Measurements from ENCODE around the gene OLA1.

The OLA1 gene

DNA sequence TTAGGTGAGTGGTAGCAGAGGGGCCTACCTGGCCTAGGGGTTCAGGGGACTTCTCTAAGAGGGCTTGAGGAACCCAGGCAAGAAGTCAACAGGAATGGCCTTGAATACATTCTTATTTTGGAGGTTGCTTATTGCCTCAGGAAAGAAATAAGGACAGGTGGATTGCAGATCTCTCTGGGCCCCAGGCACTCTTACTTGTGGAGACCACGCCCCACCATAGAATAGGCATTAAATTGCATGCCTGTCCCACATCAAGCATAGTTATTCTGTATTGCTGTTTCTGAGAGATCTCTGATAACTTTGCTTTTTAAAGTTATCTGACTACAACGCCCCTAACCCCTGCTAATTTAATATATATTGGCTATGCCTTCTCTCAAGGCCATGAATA is 215.2 kb downstream of the OLA1 start:
- no peaks in the 10 kb centered on the region for H3F3A ChIP-seq (ENCODE audit: control insufficient read depth, insufficient read depth)
- H3K9me2 ChIP-seq (replicated peaks; ENCODE audit: control insufficient read depth, low read length): no peaks in the 10 kb centered on the region
- H3K36me3 ChIP-seq (ENCODE audit: control insufficient read depth, low read length): no peaks in the 10 kb centered on the region
- H3K79me2 ChIP-seq (ENCODE audit: control insufficient read depth, low read length): no peaks in the 10 kb centered on the region
- no peaks in the 10 kb centered on the region for H3K9me3 ChIP-seq (ENCODE audit: control insufficient read depth, insufficient read depth, low read length)
- no peak overlapping the region for H3K27ac ChIP-seq (ENCODE audit: low read depth, low read length)
- no peaks in the 10 kb centered on the region for H3K4me1 ChIP-seq (ENCODE audit: control insufficient read depth, low read length)
- H4K20me1 ChIP-seq (ENCODE audit: control insufficient read depth, insufficient read depth, low read depth, low read length): no peaks in the 10 kb centered on the region
- no peak overlapping the region for H3K4me3 ChIP-seq (ENCODE audit: low read length)
- H3K27me3 ChIP-seq (ENCODE audit: control insufficient read depth, low read length): no peaks in the 10 kb centered on the region
- H3K4me2 ChIP-seq (ENCODE audit: low read length): no peak overlapping the region
- TF ChIP-seq, protein P1, sequence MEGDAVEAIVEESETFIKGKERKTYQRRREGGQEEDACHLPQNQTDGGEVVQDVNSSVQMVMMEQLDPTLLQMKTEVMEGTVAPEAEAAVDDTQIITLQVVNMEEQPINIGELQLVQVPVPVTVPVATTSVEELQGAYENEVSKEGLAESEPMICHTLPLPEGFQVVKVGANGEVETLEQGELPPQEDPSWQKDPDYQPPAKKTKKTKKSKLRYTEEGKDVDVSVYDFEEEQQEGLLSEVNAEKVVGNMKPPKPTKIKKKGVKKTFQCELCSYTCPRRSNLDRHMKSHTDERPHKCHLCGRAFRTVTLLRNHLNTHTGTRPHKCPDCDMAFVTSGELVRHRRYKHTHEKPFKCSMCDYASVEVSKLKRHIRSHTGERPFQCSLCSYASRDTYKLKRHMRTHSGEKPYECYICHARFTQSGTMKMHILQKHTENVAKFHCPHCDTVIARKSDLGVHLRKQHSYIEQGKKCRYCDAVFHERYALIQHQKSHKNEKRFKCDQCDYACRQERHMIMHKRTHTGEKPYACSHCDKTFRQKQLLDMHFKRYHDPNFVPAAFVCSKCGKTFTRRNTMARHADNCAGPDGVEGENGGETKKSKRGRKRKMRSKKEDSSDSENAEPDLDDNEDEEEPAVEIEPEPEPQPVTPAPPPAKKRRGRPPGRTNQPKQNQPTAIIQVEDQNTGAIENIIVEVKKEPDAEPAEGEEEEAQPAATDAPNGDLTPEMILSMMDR (IDR thresholded peaks at IDR 0.05; ENCODE audit: low read depth, low read length, poor library complexity, severe bottlenecking): no peak
- TF ChIP-seq EZH2phosphoT487 (IDR thresholded peaks at IDR 0.05; ENCODE audit: borderline replicate concordance, low read length): no peak

DNA sequence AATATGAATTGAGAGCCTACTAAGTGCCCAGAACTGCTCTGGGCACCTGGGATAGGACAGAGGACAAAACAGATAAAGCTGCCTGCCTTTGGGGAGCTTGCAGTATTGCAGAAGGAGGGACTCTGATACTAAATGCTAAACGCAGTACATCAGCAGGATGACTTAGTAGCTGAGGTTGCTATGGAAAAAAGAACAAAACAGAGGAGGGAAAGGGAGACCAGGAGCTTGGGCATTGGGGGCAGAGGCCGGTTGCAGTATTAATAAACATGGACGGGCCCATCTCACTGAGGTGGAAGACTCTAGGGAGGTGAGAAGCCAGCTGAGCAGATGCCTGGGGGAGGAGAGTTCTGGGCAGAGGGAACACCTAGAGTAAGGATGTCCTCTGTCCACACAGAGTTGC is 217.1 kb downstream of the OLA1 start:
- Histone ChIP-seq H3K9me3 (ENCODE audit: control insufficient read depth, insufficient read depth, low read length) (no peaks in the 10 kb centered on the region), H3K4me2 (ENCODE audit: low read length) (no peak overlapping the region), H3K79me2 (ENCODE audit: control insufficient read depth, low read length) (no peaks in the 10 kb centered on the region), H3K27me3 (ENCODE audit: control insufficient read depth, low read length) (no peaks in the 10 kb centered on the region), H3K9me2 (replicated peaks; ENCODE audit: control insufficient read depth, low read length) (no peaks in the 10 kb centered on the region), H3F3A (ENCODE audit: control insufficient read depth, insufficient read depth) (no peaks in the 10 kb centered on the region), H3K4me1 (ENCODE audit: control insufficient read depth, low read length) (no peaks in the 10 kb centered on the region), H3K36me3 (ENCODE audit: control insufficient read depth, low read length) (no peaks in the 10 kb centered on the region), H4K20me1 (ENCODE audit: control insufficient read depth, insufficient read depth, low read depth, low read length) (no peaks in the 10 kb centered on the region), H3K27ac (ENCODE audit: low read depth, low read length) (no peak overlapping the region), H3K4me3 (ENCODE audit: low read length) (no peak overlapping the region)
- TF ChIP-seq, protein P1 (IDR thresholded peaks at IDR 0.05; ENCODE audit: low read depth, low read length, poor library complexity, severe bottlenecking): no peak
- no peak for TF ChIP-seq EZH2phosphoT487 (IDR thresholded peaks at IDR 0.05; ENCODE audit: borderline replicate concordance, low read length)

DNA sequence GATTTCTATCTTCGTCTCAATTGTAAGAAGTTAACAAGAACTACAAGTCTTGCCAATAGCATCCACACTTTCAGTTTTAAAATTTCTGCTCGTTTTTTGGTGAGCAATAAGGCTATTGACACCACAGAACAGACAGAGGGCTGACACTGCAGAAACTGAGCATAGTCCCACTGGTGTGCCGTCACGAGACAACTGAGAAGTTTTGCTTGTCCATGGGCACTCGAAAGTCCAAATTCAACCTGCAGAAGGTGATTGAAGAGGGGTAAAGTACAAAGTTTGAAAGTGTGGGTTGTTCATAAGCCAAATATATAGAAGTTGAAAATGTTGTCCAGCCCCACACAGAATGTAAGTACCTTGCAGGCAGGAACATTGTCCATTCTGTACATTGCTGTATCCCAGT is 219.4 kb downstream of the OLA1 start:
- Histone ChIP-seq H3K4me1 (ENCODE audit: control insufficient read depth, low read length) (no peaks in the 10 kb centered on the region), H3F3A (ENCODE audit: control insufficient read depth, insufficient read depth) (no peaks in the 10 kb centered on the region), H3K79me2 (ENCODE audit: control insufficient read depth, low read length) (no peaks in the 10 kb centered on the region), H3K9me3 (ENCODE audit: control insufficient read depth, insufficient read depth, low read length) (no peaks in the 10 kb centered on the region), H3K9me2 (replicated peaks; ENCODE audit: control insufficient read depth, low read length) (no peaks in the 10 kb centered on the region), H3K4me2 (ENCODE audit: low read length) (no peak overlapping the region), H3K27ac (ENCODE audit: low read depth, low read length) (no peak overlapping the region), H3K36me3 (ENCODE audit: control insufficient read depth, low read length) (no peaks in the 10 kb centered on the region), H4K20me1 (ENCODE audit: control insufficient read depth, insufficient read depth, low read depth, low read length) (no peaks in the 10 kb centered on the region), H3K27me3 (ENCODE audit: control insufficient read depth, low read length) (no peaks in the 10 kb centered on the region), H3K4me3 (ENCODE audit: low read length) (no peak overlapping the region)
- TF ChIP-seq EZH2phosphoT487 (IDR thresholded peaks at IDR 0.05; ENCODE audit: borderline replicate concordance, low read length): no peak
- TF ChIP-seq, protein P1 (IDR thresholded peaks at IDR 0.05; ENCODE audit: low read depth, low read length, poor library complexity, severe bottlenecking): no peak

DNA sequence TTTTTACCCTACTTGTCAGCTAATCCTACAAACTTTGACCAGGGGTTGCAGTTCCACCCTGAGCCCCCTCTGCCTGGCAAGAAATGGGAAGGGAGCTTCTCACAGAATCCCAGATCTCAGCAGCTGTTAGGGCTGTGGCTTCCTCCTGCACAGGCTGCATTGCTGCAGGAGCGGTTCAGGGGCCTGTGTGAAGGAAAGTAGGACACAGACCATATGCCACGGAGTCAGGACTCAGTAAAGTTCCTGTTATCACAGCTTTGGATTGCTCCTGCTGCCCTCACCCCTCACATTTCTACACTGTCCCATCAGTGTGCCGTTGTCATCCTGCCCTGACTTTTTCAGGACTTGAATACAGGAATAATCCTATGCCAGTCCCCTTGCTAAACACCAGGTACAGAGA is 220.4 kb downstream of the OLA1 start:
- Histone ChIP-seq H3K4me3 (ENCODE audit: low read length) (no peak overlapping the region), H3K27me3 (ENCODE audit: control insufficient read depth, low read length) (no peaks in the 10 kb centered on the region), H3K4me2 (ENCODE audit: low read length) (no peak overlapping the region), H3K27ac (ENCODE audit: low read depth, low read length) (no peak overlapping the region), H3K9me3 (ENCODE audit: control insufficient read depth, insufficient read depth, low read length) (no peaks in the 10 kb centered on the region), H3K4me1 (ENCODE audit: control insufficient read depth, low read length) (no peaks in the 10 kb centered on the region), H3K9me2 (replicated peaks; ENCODE audit: control insufficient read depth, low read length) (no peaks in the 10 kb centered on the region), H3K79me2 (ENCODE audit: control insufficient read depth, low read length) (no peaks in the 10 kb centered on the region), H4K20me1 (ENCODE audit: control insufficient read depth, insufficient read depth, low read depth, low read length) (no peaks in the 10 kb centered on the region), H3K36me3 (ENCODE audit: control insufficient read depth, low read length) (no peaks in the 10 kb centered on the region), H3F3A (ENCODE audit: control insufficient read depth, insufficient read depth) (no peaks in the 10 kb centered on the region)
- TF ChIP-seq EZH2phosphoT487 (IDR thresholded peaks at IDR 0.05; ENCODE audit: borderline replicate concordance, low read length): no peak
- TF ChIP-seq, protein P1 (IDR thresholded peaks at IDR 0.05; ENCODE audit: low read depth, low read length, poor library complexity, severe bottlenecking): no peak
